Liver (tissue), 9 donors: Measurements from ENCODE around the gene CES2. TPM values are rescaled to one million over a fixed set of nuclear protein-coding genes. Genes with fewer than 3 reads are reported as not detected.
A peak's percentile ranks its signal among the peaks of the same experiment; 100 is the strongest.

Experiments used
- DNase-seq: peaks from one replicate; pipeline ENCODE4 v3.0.0-alpha.2; 2017; ENCODE audit warnings: low spot score
- H3K27ac ChIP-seq, 2 donors: one replicate each; pipeline ENCODE4 v1.7.0; 2013; ENCODE audit warnings: inconsistent platforms in 2 of 2, low read length in 2 of 2, control low read depth in 1 of 2, low read depth in 1 of 2, mild to moderate bottlenecking in 1 of 2
- H3K27me3 ChIP-seq, 4 donors: one replicate each; pipeline versions ENCODE4 v1.6.1 to v1.7.0; 2013; ENCODE audit warnings: low read length in 3 of 4, inconsistent platforms in 1 of 4, mild to moderate bottlenecking in 1 of 4, moderate library complexity in 1 of 4; ENCODE audit not compliant: control insufficient read depth in 4 of 4, insufficient read depth in 4 of 4
- H3K36me3 ChIP-seq, 4 donors: one replicate each; pipeline versions ENCODE4 v1.6.1 to v1.7.0; 2013; ENCODE audit warnings: low read length in 3 of 4, mild to moderate bottlenecking in 3 of 4, low read depth in 1 of 4, moderate library complexity in 1 of 4; ENCODE audit not compliant: control insufficient read depth in 4 of 4, insufficient read depth in 3 of 4
- H3K4me1 ChIP-seq, 4 donors: one replicate each; pipeline versions ENCODE4 v1.6.1 to v1.7.0; 2013; ENCODE audit warnings: low read length in 3 of 4, mild to moderate bottlenecking in 3 of 4, moderate library complexity in 1 of 4; ENCODE audit not compliant: control insufficient read depth in 4 of 4, insufficient read depth in 4 of 4
- H3K4me3 ChIP-seq, 3 donors: one replicate each; pipeline versions ENCODE4 v1.6.1 to v1.7.0; 2013; ENCODE audit warnings: low read length in 3 of 3, control low read depth in 1 of 3, low read depth in 1 of 3, mild to moderate bottlenecking in 1 of 3
- H3K9ac ChIP-seq, 2 donors: one replicate each; pipeline ENCODE4 v1.7.0; 2013; ENCODE audit warnings: low read length in 2 of 2, mild to moderate bottlenecking in 2 of 2, moderate library complexity in 2 of 2, control low read depth in 1 of 2, low read depth in 1 of 2
- H3K9me3 ChIP-seq, 4 donors: one replicate each; pipeline versions ENCODE4 v1.6.1 to v1.7.0; 2013; ENCODE audit warnings: low read length in 3 of 4; ENCODE audit not compliant: control insufficient read depth in 4 of 4
- EGR1 ChIP-seq, 2 donors: IDR thresholded peaks; 2 replicates each; pipeline ENCODE4 v1.6.1; 2016 to 2018; ENCODE audit warnings: antibody characterized with exemption in 2 of 2, low read depth in 2 of 2
- FOXA2 ChIP-seq: IDR thresholded peaks from 2 replicates; pipeline ENCODE4 v1.6.1; 2016; ENCODE audit warnings: antibody characterized with exemption
- GABPA ChIP-seq, 2 donors: IDR thresholded peaks in 1 of 2; conservative IDR thresholded peaks in 1 of 2; 2 replicates each; pipeline ENCODE4 v1.6.1; 2016; ENCODE audit warnings: antibody characterized with exemption in 2 of 2, mild to moderate bottlenecking in 1 of 2, moderate library complexity in 1 of 2
- HNF4A ChIP-seq, 2 donors: conservative IDR thresholded peaks; 2 replicates each; pipeline ENCODE4 v1.6.1; 2016; ENCODE audit warnings: antibody characterized with exemption in 2 of 2, mild to moderate bottlenecking in 2 of 2
- JUND ChIP-seq, 2 donors: IDR thresholded peaks; 2 replicates each; pipeline ENCODE4 v1.6.1; 2016; ENCODE audit warnings: antibody characterized with exemption in 2 of 2
- RAD21 ChIP-seq, 2 donors: IDR thresholded peaks; 2 replicates each; pipeline ENCODE4 v1.6.1; 2016; ENCODE audit warnings: antibody characterized with exemption in 2 of 2, mild to moderate bottlenecking in 2 of 2
- RXRA ChIP-seq, 2 donors: IDR thresholded peaks; 2 replicates each; pipeline ENCODE4 v1.6.1; 2017 to 2018; ENCODE audit warnings: antibody characterized with exemption in 2 of 2, mild to moderate bottlenecking in 1 of 2
- SP1 ChIP-seq: IDR thresholded peaks from 2 replicates; pipeline ENCODE4 v1.6.1; 2018; ENCODE audit warnings: antibody characterized with exemption, mild to moderate bottlenecking
- TAF1 ChIP-seq: conservative IDR thresholded peaks from 2 replicates; pipeline ENCODE4 v1.6.1; 2016; ENCODE audit warnings: antibody characterized with exemption, mild to moderate bottlenecking
- WGBS: extraction: QIAGEN DNeasy Blood & Tissue Kit; methylation state at CpG from one replicate; pipeline ENCODE4 v1.1.7; 2013; 5-methylcytosine and 5-hydroxymethylcytosine counted together
- polyA plus RNA-seq, 2 donors: library from polyadenylated mRNA; stranded (reverse) in 1 of 2; unstranded in 1 of 2; fragments of 200-250 nt in 1 of 2; fragments of >200 nt in 1 of 2; fragmentation: Nextera tagmentation in 1 of 2; extraction: Ambion mirVana in 1 of 2; gene quantifications; one replicate each; pipeline versions ENCODE4 v1.2.1 to v1.2.3, GENCODE V29; 2013 to 2015
- total RNA-seq, 2 donors: library from RNA; depleted of rRNA; stranded (reverse); fragments of >200 nt; gene quantifications; one replicate each; pipeline ENCODE4 v1.2.3, GENCODE V29; 2014
- TF ChIP-seq, protein P1 (sequence below): fragments of 150-350 bp; IDR thresholded peaks from 2 replicates; pipeline ENCODE4 v1.5.1; 2017; ENCODE audit warnings: improper control_type of control experiment, low read depth, low read length; ENCODE audit not compliant: missing input control
- TF ChIP-seq, protein P2 (sequence below): IDR thresholded peaks from 2 replicates; pipeline ENCODE4 v1.6.1; 2016; ENCODE audit warnings: antibody characterized with exemption
- TF ChIP-seq, protein P3 (sequence below): IDR thresholded peaks from 2 replicates; pipeline ENCODE4 v1.6.1; 2016; ENCODE audit warnings: antibody characterized with exemption
- TF ChIP-seq, protein P4 (sequence below): IDR thresholded peaks from 2 replicates; pipeline ENCODE4 v1.6.1; 2016; ENCODE audit warnings: antibody characterized with exemption, mild to moderate bottlenecking
- donor health status: healthy.
- donor health status: healthy.
- donor health status: healthy.
- donor health status: healthy.
- donor health status: healthy.

The CES2 gene
- total and polyA plus RNA-seq, 4 donors: 21.2 to 200 (median 182) TPM

DNA sequence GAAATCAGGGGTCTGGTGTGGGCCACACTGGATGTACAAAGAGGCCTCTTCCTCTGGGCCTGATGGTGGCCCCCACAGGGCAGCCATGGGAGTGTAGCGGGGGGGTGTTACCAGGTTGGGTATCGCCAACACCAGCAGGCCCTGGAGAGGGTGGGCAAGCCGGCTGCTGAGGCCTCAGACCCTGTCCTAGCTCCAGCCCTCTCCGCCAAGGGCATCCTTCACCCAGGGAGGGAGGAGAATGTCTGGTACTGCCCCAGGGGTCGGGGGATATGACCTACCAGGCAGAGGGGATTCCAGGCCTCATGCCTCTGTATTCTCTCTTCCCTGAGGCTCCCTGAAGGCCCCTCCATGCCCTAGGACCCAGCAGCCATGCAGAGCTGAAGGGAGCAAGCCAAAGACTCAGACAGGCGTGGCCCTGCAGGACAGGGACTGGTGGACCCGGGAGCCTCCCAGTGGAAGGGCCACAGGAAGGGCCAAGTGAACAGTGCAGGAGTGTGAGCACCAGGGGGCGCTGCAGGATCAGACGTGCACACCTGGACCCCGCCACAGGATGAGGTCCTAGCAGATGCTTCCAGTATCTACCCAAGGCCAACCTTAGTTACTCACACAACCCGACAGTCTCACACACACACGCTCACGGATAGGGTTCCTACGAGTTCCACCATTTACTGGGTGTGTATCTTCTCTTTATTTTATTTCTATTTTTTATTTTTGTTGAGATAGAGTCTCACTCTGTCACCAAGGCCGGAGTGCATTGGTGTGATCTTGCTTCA is 42.2 kb downstream of the CES2 start:
- Histone ChIP-seq H3K27me3 (no peaks in the 10 kb centered on the region), H3K36me3 (peaks cover 0 to 5% (median 2%) of the 10 kb centered on the region in 4 donors), H3K27ac (no peak overlapping the region), H3K9ac (no peak overlapping the region), H3K4me3 (no peak overlapping the region), H3K9me3 (no peaks in the 10 kb centered on the region), H3K4me1 (peaks cover 0 to 15% (median 7%) of the 10 kb centered on the region in 4 donors)
- DNase-seq: peak; percentile 92
- 29% methylated on average over 15 of the region's 15 CpGs for WGBS
- TF ChIP-seq RAD21 (IDR thresholded peaks at IDR 0.05) (peak; percentile 99), RXRA (IDR thresholded peaks at IDR 0.05) (peak; percentile 13 to 50), HNF4A (conservative IDR thresholded peaks at IDR 0.05) (peak; percentile 25 to 50), GABPA (IDR thresholded peaks at IDR 0.05 in 1 of 2, conservative IDR thresholded peaks at IDR 0.05 in 1 of 2) (no peak)
- TF ChIP-seq, protein P1, sequence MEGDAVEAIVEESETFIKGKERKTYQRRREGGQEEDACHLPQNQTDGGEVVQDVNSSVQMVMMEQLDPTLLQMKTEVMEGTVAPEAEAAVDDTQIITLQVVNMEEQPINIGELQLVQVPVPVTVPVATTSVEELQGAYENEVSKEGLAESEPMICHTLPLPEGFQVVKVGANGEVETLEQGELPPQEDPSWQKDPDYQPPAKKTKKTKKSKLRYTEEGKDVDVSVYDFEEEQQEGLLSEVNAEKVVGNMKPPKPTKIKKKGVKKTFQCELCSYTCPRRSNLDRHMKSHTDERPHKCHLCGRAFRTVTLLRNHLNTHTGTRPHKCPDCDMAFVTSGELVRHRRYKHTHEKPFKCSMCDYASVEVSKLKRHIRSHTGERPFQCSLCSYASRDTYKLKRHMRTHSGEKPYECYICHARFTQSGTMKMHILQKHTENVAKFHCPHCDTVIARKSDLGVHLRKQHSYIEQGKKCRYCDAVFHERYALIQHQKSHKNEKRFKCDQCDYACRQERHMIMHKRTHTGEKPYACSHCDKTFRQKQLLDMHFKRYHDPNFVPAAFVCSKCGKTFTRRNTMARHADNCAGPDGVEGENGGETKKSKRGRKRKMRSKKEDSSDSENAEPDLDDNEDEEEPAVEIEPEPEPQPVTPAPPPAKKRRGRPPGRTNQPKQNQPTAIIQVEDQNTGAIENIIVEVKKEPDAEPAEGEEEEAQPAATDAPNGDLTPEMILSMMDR: peak; percentile 97

DNA sequence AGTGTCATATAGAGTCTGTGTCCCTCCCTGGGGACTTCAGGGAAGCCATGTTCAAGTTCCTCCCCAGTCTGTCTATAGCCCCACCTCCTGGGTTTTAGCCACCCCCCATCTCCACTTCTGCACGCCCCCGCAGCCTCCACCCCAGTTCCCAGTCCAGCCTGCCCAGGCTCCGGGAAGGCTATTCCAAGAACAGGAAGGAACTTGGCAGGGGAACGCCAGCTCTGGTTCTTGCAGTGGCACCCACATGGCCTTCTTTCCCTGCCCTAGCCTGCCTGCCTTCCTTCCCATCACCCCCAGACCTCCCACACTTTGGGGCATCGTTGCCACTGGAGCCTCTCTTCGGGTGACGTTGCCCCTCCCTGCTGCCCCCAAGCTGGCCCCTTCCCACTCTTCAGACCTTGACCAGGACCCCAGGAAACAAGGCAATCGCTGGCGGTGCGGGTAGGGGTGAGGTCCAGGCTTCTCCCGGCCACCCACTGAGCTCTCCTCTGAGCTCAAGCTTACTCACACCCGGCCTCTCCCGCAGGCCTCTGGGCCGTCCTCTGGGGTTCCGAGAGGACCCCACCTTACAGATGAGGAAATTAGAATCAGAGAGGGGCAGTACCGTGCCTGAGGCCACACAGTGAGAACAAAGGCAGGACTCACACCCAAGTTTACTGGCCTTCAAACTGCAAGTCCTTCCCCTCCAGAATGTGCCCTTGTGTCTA is 43.8 kb downstream of the CES2 start:
- no peaks in the 10 kb centered on the region for H3K9me3 ChIP-seq
- no peak overlapping the region for H3K4me3 ChIP-seq
- WGBS: 76% methylated on average over 16 of the region's 16 CpGs
- no peak overlapping the region for H3K27ac ChIP-seq
- TF ChIP-seq, protein P2, sequence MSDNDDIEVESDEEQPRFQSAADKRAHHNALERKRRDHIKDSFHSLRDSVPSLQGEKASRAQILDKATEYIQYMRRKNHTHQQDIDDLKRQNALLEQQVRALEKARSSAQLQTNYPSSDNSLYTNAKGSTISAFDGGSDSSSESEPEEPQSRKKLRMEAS: no peak
- no peak for TF ChIP-seq RXRA (IDR thresholded peaks at IDR 0.05)
- H3K27me3 ChIP-seq: no peaks in the 10 kb centered on the region
- H3K9ac ChIP-seq: no peak overlapping the region
- peaks cover 0 to 15% (median 7%) of the 10 kb centered on the region in 4 donors for H3K4me1 ChIP-seq
- DNase-seq: no peak
- no peaks in the 10 kb centered on the region for H3K36me3 ChIP-seq

DNA sequence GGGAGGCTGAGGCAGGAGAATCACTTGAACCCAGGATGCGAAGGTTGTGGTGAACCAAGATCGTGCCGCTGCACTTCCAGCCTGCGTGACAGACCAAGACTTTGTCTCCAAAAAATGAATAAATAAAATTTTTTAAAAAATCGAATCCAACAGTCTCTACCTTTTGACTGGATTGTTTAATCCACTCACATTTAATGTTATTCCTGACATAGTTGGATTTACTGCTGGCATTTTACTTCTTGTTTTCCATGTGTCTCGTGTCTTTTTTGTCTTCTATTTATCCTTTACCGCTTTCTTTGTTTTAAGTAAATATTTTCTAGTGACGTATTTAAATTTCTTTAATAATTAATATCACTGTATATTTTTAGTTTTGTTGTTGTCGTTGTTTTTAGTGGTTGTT is 47.7 kb downstream of the CES2 start:
- WGBS: 96% methylated on average over 9 of the region's 9 CpGs
- no peak for DNase-seq
- H3K27ac ChIP-seq: no peak overlapping the region
- no peak for TF ChIP-seq TAF1
- no peak for TF ChIP-seq FOXA2
- TF ChIP-seq, protein P3, sequence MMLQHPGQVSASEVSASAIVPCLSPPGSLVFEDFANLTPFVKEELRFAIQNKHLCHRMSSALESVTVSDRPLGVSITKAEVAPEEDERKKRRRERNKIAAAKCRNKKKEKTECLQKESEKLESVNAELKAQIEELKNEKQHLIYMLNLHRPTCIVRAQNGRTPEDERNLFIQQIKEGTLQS: no peak
- TF ChIP-seq, protein P2: no peak
- no peak for TF ChIP-seq EGR1 (IDR thresholded peaks at IDR 0.05; ENCODE audit: low read depth in 2 of 2)
- TF ChIP-seq SP1: no peak
- TF ChIP-seq, protein P4, sequence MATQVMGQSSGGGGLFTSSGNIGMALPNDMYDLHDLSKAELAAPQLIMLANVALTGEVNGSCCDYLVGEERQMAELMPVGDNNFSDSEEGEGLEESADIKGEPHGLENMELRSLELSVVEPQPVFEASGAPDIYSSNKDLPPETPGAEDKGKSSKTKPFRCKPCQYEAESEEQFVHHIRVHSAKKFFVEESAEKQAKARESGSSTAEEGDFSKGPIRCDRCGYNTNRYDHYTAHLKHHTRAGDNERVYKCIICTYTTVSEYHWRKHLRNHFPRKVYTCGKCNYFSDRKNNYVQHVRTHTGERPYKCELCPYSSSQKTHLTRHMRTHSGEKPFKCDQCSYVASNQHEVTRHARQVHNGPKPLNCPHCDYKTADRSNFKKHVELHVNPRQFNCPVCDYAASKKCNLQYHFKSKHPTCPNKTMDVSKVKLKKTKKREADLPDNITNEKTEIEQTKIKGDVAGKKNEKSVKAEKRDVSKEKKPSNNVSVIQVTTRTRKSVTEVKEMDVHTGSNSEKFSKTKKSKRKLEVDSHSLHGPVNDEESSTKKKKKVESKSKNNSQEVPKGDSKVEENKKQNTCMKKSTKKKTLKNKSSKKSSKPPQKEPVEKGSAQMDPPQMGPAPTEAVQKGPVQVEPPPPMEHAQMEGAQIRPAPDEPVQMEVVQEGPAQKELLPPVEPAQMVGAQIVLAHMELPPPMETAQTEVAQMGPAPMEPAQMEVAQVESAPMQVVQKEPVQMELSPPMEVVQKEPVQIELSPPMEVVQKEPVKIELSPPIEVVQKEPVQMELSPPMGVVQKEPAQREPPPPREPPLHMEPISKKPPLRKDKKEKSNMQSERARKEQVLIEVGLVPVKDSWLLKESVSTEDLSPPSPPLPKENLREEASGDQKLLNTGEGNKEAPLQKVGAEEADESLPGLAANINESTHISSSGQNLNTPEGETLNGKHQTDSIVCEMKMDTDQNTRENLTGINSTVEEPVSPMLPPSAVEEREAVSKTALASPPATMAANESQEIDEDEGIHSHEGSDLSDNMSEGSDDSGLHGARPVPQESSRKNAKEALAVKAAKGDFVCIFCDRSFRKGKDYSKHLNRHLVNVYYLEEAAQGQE: no peak
- no peak for TF ChIP-seq JUND (IDR thresholded peaks at IDR 0.05)
- no peak for TF ChIP-seq RXRA (IDR thresholded peaks at IDR 0.05)
- no peak for TF ChIP-seq HNF4A (conservative IDR thresholded peaks at IDR 0.05)
- no peaks in the 10 kb centered on the region for H3K9me3 ChIP-seq
- H3K27me3 ChIP-seq: no peaks in the 10 kb centered on the region
- no peaks in the 10 kb centered on the region for H3K36me3 ChIP-seq
- peaks cover 0 to 7% (median 2%) of the 10 kb centered on the region in 4 donors for H3K4me1 ChIP-seq
- H3K4me3 ChIP-seq: no peak overlapping the region
- H3K9ac ChIP-seq: no peak overlapping the region
